HG02938 (cell line): ENCODE data around the gene S100P.
"Not testable (repeated sequence)": the region's sequence is repeated elsewhere in the genome, so short reads cannot be mapped to it uniquely, and the experiment has no call there.

Source experiments
- ATAC-seq: cut with Tn5 transposase; IDR thresholded peaks from one replicate; pipeline ENCODE4 v1.9.1; 2021; ENCODE audit warnings: mild to moderate bottlenecking, moderate library complexity; ENCODE audit not compliant: unreplicated experiment

Gene S100P

GRCh38 chr4:6720202-6720699, 26.6 kb downstream of the S100P start:
- no peak for ATAC-seq

- no peak for ATAC-seq
These were observed 27.4 kb downstream of the S100P start for GRCh38 chr4:6721121-6721520.

DNA sequence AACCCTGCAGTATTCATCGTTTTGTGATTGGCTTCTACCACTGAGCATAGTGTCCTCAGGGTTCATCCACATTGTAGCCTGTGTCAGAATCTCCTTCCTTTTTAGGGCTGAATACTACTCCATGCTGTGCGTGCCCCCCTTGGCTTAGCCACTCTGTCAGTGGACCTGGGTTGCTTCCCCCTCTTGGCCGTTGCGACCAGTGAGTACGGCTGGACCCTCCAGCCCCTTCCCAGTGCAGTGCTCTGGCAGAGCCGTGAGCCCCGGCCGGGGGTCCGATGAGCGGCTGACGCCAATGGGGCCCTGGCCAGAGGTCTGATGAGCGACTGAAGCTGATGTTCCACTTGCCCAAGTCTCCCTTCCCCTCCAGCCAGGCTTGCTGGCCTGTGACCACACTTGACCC, 29.2 kb downstream of the S100P start:
- no peak for ATAC-seq

- no peak for ATAC-seq
These were observed 30.2 kb downstream of the S100P start for GRCh38 chr4:6723851-6724250.

- no peak for ATAC-seq
These were observed 30.9 kb downstream of the S100P start for GRCh38 chr4:6724421-6725111.

GRCh38 chr4:6725427-6725961, 31.8 kb downstream of the S100P start:
- ATAC-seq = not testable (repeated sequence)

- ATAC-seq = no peak
These were observed 33.6 kb downstream of the S100P start for GRCh38 chr4:6727081-6727942.

- ATAC-seq = no peak
These were observed 34.2 kb downstream of the S100P start for GRCh38 chr4:6727943-6728250.

GRCh38 chr4:6728320-6729029, 34.8 kb downstream of the S100P start:
- ATAC-seq = no peak

- ATAC-seq = no peak
These were observed 37.1 kb downstream of the S100P start for GRCh38 chr4:6730603-6731317.

DNA sequence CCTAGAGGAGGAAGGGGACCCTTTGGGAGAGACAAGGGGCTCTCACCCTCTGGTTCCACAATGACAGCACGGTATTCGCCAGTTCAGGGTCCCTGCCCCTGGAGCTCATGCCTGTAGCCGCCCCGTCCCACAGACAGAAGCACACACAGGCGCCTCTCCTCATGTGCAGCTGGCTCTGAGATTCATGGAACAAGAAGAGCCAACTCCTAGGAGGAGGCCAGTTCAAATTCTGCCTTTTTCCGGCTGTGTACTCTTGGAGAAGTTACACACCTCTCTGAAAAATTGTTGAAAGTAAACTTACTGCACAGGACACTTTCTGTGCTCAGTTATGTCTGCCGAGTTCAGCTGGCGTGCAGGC, 37.6 kb downstream of the S100P start:
- ATAC-seq = no peak

- no peak for ATAC-seq
These were observed 38.1 kb downstream of the S100P start for GRCh38 chr4:6731780-6732179.

DNA sequence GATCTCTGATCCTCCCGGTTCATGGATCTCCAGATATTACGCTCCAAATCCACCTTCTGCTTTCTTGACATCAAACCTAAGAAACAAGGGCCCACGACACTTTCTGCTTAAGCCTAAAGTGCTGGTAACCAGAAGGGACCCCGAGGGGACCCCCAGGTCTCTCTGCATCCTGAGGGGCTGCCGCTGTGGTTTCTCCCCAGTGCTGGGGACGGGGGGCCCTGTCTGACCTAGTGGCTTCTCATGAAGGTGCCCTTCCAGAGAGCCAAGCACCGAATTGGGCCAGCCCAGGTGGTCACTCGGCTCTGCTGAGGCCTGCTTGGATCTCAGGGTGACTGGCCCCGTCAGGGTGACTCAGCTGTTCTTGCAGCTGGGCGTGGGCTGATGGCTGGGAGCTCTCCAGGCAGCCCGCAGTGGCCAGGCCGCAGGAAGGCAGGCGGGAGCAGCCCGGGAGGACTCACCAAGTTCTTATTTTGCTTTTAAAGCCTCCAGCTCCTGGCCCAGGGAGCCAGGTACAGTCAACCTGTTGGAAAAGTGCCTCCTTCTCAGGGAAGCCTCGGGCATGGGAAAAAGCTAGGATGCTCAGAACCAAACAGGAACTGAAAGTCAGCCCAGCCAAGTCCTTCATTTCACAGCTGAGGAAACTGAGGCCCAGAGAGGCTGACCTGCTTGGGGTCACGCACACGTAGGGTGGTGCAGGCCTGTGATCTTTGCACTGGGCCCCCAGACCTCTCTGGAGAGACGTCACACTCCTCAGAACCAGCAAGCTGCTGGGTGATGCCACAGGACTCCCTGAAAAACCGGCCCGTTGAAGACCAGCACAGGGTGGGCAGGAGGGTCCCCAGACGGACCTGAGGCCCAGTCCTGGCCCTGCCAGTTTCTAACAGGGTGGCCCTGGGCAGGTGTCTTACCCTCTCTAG, 39.0 kb downstream of the S100P start:
- ATAC-seq = no peak

DNA sequence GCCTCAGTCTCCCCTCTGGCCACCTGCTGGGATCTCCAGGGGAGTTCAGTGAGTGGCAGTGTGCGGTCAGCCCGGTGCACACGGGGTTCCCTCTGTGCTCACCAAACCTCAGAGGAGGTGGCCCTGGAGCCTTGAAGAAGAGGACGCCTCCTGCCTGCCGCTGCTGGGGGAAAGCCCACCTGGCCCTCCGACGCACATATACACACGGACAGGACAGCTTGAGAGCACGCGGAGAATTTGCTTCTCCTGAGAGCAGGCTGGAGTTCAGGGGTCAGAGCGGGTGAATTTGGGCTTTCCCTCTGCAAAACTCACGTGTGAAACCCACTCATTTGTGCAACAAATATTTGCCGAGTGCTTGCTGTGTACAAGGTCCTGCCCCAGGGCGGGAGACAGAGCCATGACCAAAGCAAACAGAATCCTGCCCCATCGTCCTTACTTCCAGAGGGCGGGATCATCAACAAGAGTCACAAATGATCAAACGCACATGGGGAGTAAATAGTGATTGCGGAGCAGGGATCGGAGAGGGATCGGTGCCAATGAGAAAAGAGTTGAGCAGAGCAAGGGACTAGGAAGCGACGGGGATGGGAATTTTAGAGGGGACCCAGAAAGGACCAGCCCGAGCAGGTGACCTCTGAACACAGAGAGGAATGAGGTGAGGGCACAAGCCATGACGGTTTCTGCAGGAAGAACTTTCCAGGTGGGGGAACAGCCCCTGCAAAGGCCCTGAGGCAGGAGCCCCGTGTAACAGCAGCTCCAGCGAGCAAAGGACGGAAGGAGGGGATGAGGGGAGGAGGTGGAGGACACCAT, 39.9 kb downstream of the S100P start:
- ATAC-seq = no peak

DNA sequence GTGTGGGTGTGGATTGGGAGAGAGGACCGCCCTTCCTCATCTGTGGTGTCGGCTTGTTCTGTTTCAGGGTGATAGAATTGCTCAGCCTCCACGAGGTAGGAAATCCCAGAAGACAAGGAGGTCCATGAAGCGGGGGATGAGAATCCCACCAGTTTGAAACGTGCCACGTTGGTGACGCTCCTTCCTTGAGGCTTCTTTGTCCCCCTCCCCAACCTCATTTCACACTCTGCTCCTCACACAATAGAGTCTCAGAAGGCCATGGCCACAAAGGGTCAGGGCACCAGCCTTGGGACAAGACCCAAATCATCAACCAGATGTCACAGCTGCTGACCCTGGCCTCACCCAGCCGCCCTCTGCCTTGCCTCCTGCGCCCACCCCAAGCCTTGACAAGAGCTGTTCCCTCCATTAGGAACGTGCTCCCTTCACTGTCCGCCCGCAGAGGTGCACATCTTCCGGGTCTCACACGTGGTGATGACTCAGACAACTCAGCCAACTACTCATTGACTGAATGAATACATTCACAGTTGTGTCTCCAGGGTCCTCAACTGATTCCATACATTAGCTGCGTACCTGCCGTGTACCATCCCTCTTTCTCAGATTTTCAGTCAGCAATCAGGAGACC, 40.6 kb downstream of the S100P start:
- no peak for ATAC-seq

DNA sequence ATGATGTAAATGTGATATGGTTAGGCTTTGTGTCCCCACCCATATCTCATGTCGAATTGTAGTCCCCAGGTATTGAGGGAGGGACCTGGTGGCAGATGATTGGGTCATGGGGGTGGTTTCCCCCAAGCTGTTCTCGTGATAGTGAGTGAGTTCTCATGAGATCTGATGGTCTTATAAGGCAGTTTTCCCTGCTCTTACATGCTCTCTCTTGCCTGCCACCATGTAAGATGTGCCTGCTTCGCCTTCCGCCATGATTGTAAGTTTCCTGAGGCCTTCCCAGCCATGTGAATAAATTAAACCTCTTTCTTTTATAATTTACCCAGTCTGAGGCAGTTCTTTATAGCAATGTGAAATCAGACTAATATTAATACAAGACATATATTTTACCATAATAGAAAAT, 46.2 kb downstream of the S100P start:
- no peak for ATAC-seq

- ATAC-seq = no peak
These were observed 46.7 kb downstream of the S100P start for GRCh38 chr4:6740347-6740746.

DNA sequence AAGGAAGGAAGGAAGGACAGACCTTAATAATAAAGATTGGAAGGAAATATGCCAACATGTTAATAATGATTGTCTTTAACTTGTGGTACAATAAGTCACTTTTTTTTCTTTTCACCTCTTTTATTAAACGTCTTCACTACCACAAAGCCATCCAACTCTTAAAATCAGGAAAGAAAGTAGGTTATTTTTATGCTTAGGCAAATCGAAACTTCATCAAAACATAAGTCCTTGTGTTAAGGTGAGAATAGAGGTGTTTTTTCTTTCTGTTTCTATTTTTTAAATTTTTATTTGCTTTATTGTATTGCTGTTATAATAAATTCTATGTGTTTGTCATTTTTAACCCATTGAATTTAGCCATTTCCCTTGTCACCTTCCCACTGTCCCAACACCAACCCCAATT, 48.8 kb downstream of the S100P start:
- ATAC-seq = no peak

DNA sequence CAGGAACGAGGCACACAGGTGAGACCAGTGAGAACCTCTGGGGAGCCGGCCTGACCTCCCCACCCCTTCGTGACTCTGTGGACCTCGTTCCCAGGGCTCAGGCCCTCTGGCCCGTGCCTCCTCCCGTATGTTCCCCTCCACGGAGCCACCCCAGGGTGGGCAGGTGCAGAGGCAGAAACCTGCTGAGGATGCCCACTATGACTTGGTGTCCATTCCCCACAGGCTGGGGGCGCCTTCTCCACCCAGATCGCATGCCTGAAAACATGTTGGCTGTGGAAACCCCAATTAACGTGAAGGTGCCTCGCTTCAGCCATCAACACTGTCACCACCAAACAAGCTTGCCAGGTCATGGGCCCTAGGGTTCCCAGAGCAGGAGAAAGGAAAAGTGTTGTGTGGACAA, 49.3 kb downstream of the S100P start:
- ATAC-seq = no peak
